AG10803 (cell line): ENCODE data around the gene ERGIC1.

Experiments used
- DNase-seq: peaks from one replicate; pipeline ENCODE4 v3.0.0; 2010; ENCODE audit warnings: low read depth
- H3K4me3 ChIP-seq: 2 replicates; pipeline ENCODE4 v1.5.1; 2011; ENCODE audit warnings: mild to moderate bottlenecking, low read length, control low read depth
- TF ChIP-seq, protein P1 (sequence below): conservative IDR thresholded peaks from 2 replicates; pipeline ENCODE4 v1.5.1; 2011; ENCODE audit warnings: mild to moderate bottlenecking, low read length, control low read depth, inconsistent platforms

The ERGIC1 gene

GRCh38 chr5:172935096-172935495, 101.0 kb downstream of the ERGIC1 start:
- H3K4me3 ChIP-seq: no peak overlapping the region
- TF ChIP-seq, protein P1, sequence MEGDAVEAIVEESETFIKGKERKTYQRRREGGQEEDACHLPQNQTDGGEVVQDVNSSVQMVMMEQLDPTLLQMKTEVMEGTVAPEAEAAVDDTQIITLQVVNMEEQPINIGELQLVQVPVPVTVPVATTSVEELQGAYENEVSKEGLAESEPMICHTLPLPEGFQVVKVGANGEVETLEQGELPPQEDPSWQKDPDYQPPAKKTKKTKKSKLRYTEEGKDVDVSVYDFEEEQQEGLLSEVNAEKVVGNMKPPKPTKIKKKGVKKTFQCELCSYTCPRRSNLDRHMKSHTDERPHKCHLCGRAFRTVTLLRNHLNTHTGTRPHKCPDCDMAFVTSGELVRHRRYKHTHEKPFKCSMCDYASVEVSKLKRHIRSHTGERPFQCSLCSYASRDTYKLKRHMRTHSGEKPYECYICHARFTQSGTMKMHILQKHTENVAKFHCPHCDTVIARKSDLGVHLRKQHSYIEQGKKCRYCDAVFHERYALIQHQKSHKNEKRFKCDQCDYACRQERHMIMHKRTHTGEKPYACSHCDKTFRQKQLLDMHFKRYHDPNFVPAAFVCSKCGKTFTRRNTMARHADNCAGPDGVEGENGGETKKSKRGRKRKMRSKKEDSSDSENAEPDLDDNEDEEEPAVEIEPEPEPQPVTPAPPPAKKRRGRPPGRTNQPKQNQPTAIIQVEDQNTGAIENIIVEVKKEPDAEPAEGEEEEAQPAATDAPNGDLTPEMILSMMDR: no peak
- no peak for DNase-seq

DNA sequence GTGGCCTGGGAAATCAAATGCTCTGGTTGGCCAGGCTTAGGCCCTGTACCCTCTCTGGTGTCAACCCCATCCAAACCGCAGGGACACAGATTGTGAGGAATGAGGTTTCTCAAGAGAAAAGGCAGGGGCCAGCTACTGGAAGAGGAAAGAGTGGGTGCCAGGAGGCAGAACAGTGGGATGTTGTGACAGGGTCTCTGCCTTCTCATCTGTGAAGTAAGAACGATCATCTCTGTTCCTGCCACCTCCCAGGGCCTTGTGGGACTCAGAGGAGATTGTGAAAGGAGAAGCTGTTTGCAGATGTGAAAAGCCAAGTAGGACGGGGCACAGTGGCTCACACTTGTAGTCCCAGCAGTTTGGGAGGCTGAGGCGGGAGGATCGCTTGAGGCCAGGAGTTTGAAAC, 102.3 kb downstream of the ERGIC1 start:
- no peak overlapping the region for H3K4me3 ChIP-seq
- no peak for DNase-seq
- TF ChIP-seq, protein P1: no peak

DNA sequence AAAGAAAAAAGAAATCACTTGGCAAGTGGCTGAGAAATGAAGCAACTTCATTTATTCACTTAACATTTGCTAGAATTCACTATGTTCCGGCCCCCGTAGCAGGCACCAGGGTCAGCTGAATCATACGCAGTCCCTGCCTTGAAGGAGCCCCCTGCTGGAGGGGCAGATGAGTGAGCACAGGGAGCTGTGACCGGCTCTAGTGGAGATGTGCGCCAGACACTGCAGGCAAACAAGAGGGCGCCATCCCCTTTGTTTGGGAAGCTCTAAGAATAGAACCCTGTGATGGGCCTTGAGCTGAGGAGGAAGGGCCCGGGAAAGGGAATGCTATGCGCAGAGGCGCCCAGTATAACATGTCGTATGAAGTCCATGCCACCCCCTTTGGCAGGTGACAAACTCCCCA, 105.0 kb downstream of the ERGIC1 start:
- peak; percentile 47 for DNase-seq

GRCh38 chr5:172939611-172940267, 105.7 kb downstream of the ERGIC1 start:
- TF ChIP-seq, protein P1: no peak
- no peak for DNase-seq
- H3K4me3 ChIP-seq: no peak overlapping the region

More for the DNA sequence above, 105.0 kb downstream of the ERGIC1 start:
- no peak overlapping the region for H3K4me3 ChIP-seq
- TF ChIP-seq, protein P1: peak; percentile 38

GRCh38 chr5:172940268-172941066, 106.4 kb downstream of the ERGIC1 start:
- TF ChIP-seq, protein P1: no peak
- H3K4me3 ChIP-seq: no peak overlapping the region
- no peak for DNase-seq

- TF ChIP-seq, protein P1: no peak
- no peak for DNase-seq
- H3K4me3 ChIP-seq: no peak overlapping the region
Observed at GRCh38 chr5:172941067-172941516, 107.0 kb downstream of the ERGIC1 start.

DNA sequence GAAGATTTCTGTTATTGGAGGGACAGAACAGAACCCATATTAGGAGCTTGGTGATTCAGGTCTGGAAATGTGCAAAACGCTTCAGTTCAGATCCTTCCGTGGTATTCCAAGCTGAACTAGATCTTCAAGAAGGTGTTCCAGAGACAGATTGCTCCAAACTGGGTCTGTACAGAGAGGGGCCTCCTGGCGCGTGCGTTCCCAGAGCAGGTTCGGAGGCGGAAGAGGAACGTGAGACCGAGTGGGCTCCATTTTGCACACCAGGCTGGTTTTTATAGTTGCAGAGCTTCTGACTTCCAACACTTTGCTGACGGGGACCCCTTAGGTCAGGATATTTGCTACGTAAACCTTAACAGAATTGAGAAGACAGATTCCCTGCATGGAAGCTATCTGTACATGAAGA, 108.5 kb downstream of the ERGIC1 start:
- no peak for DNase-seq
- TF ChIP-seq, protein P1: no peak
- H3K4me3 ChIP-seq: no peak overlapping the region
